Panc1 (cell line): ENCODE data around the gene NEK7. TPM values are rescaled to one million over a fixed set of nuclear protein-coding genes. Genes with fewer than 3 reads are reported as not detected.

Experiments used
- ATAC-seq: fragments of 200-7000 bp; cut with Tn5 transposase; 2 replicates; pipeline ENCODE4 v1.9.1; 2020; ENCODE audit warnings: mild to moderate bottlenecking, moderate library complexity
- BruUV-seq: library from RNA; stranded (reverse); fragments of 400-500 nt; replicated peaks from 2 replicates; lab custom pipeline; 2021; lab: Mats Ljungman, UMichigan
- CTCF ChIA-PET: fragments of 300-600 bp; sonication (Branson Sonifier 250); formaldehyde crosslinking; loops from one replicate; lab custom pipeline; 2022; ENCODE audit warnings: antibody characterized with exemption; lab: Charles Lee
- POLR2A ChIA-PET: fragments of 300-600 bp; sonication (Branson Sonifier 250); formaldehyde crosslinking; loops from one replicate; lab custom pipeline; 2022; ENCODE audit warnings: antibody characterized with exemption; lab: Charles Lee
- DNase-seq: peaks from one replicate; pipeline ENCODE4 v3.0.0-alpha.2; 2010; ENCODE audit warnings: low read depth, low spot score
- H3K27ac ChIP-seq: 2 replicates; pipeline ENCODE4 v1.5.1; 2011; ENCODE audit warnings: mild to moderate bottlenecking, low read length, inconsistent platforms
- H3K27me3 ChIP-seq: fragments of 200-500 bp; sonication (Bioruptor generic); 2 replicates; pipeline ENCODE4 v1.6.0; 2014; ENCODE audit warnings: low read length, inconsistent platforms; ENCODE audit not compliant: control insufficient read depth, insufficient read depth
- H3K36me3 ChIP-seq: fragments of 200-500 bp; sonication (Bioruptor generic); 2 replicates; pipeline ENCODE4 v1.5.1; 2014; ENCODE audit warnings: inconsistent platforms, mild to moderate bottlenecking, low read length, moderate library complexity; ENCODE audit not compliant: control insufficient read depth, insufficient read depth
- H3K4me1 ChIP-seq: 2 replicates; pipeline ENCODE4 v1.5.1; 2011; ENCODE audit warnings: inconsistent platforms, mild to moderate bottlenecking, low read length, moderate library complexity; ENCODE audit not compliant: control insufficient read depth, insufficient read depth
- H3K4me3 ChIP-seq, 2 experiments: 2 replicates each; pipeline ENCODE4 v1.5.1; 2011 to 2012; ENCODE audit warnings: low read depth in 2 of 2, low read length in 2 of 2, mild to moderate bottlenecking in 2 of 2, inconsistent platforms in 1 of 2, moderate library complexity in 1 of 2
- H3K9me3 ChIP-seq: fragments of 200-500 bp; sonication (Bioruptor generic); 2 replicates; pipeline ENCODE4 v1.5.1; 2014; ENCODE audit warnings: low read depth, mild to moderate bottlenecking, inconsistent platforms, low read length, moderate library complexity; ENCODE audit not compliant: control insufficient read depth, insufficient read depth
- POLR2AphosphoS5 ChIP-seq: IDR thresholded peaks from 2 replicates; pipeline ENCODE4 v1.6.1; 2012; ENCODE audit warnings: mild to moderate bottlenecking, low read depth, low read length, moderate library complexity
- SIN3A ChIP-seq: IDR thresholded peaks from 2 replicates; pipeline ENCODE4 v1.6.1; 2012; ENCODE audit warnings: low read depth, mild to moderate bottlenecking, low read length, moderate library complexity, borderline replicate concordance; ENCODE audit not compliant: insufficient read depth
- TCF7L2 ChIP-seq: IDR thresholded peaks from 2 replicates; pipeline ENCODE4 v1.6.1; 2011; ENCODE audit warnings: mild to moderate bottlenecking, low read depth, low read length, inconsistent platforms
- in situ Hi-C: cut with HindIII; loops from 2 replicates; pipeline ENCODE4 v1.10.0; 2016; ENCODE audit warnings: low sequenced_read_pairs, low pct_unique_long_range_greater_than_20kb
- intact Hi-C: fragments of 100-400 bp; cut with micrococcal nuclease; formaldehyde crosslinking; loops from one replicate; pipeline ENCODE4 v1.10.0; 2022; ENCODE audit not compliant: unreplicated experiment
- total RNA-seq: library from RNA; stranded (reverse); gene quantifications from one replicate; pipeline ENCODE4 v1.2.1, GENCODE V29; 2021; ENCODE audit not compliant: unreplicated experiment
- TF ChIP-seq, protein P1 (sequence below): fragments of 450-650 bp; IDR thresholded peaks from 2 replicates; pipeline ENCODE4 v1.5.1; 2017; ENCODE audit warnings: mild to moderate bottlenecking
- TF ChIP-seq, protein P2 (sequence below), 2 experiments: IDR thresholded peaks; 2 replicates each; pipeline ENCODE4 v1.6.1; 2011 to 2012; ENCODE audit warnings: low read depth in 2 of 2, control low read depth in 1 of 2, low read length in 1 of 2, mild to moderate bottlenecking in 1 of 2, moderate library complexity in 1 of 2; ENCODE audit not compliant: insufficient read depth in 1 of 2

The NEK7 gene
- total RNA-seq, 1 experiment from 2014 or later = 53.0 TPM

DNA sequence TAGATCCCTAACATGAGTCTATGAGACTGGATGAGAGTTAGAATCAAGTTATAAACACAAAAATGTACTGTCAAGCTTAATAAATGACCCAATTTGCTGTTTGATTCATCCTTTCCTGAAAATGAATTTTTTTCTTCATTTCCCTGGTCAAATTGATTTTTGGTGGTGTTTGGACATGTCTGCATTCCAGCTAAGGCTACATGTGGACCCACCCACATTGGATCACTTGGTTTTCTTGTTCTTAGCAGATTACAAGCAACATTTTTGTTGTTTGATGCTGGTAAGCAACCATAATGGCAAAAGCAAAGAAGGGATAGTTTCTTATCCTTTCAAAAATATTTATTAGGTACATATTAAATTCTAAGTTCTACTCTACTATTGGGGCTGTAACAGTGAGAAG lies 181.1 kb downstream of the NEK7 start:
- TF ChIP-seq, protein P1, sequence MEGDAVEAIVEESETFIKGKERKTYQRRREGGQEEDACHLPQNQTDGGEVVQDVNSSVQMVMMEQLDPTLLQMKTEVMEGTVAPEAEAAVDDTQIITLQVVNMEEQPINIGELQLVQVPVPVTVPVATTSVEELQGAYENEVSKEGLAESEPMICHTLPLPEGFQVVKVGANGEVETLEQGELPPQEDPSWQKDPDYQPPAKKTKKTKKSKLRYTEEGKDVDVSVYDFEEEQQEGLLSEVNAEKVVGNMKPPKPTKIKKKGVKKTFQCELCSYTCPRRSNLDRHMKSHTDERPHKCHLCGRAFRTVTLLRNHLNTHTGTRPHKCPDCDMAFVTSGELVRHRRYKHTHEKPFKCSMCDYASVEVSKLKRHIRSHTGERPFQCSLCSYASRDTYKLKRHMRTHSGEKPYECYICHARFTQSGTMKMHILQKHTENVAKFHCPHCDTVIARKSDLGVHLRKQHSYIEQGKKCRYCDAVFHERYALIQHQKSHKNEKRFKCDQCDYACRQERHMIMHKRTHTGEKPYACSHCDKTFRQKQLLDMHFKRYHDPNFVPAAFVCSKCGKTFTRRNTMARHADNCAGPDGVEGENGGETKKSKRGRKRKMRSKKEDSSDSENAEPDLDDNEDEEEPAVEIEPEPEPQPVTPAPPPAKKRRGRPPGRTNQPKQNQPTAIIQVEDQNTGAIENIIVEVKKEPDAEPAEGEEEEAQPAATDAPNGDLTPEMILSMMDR = no peak
- TF ChIP-seq TCF7L2 (no peak), SIN3A (no peak), POLR2AphosphoS5 (no peak)
- TF ChIP-seq, protein P2, sequence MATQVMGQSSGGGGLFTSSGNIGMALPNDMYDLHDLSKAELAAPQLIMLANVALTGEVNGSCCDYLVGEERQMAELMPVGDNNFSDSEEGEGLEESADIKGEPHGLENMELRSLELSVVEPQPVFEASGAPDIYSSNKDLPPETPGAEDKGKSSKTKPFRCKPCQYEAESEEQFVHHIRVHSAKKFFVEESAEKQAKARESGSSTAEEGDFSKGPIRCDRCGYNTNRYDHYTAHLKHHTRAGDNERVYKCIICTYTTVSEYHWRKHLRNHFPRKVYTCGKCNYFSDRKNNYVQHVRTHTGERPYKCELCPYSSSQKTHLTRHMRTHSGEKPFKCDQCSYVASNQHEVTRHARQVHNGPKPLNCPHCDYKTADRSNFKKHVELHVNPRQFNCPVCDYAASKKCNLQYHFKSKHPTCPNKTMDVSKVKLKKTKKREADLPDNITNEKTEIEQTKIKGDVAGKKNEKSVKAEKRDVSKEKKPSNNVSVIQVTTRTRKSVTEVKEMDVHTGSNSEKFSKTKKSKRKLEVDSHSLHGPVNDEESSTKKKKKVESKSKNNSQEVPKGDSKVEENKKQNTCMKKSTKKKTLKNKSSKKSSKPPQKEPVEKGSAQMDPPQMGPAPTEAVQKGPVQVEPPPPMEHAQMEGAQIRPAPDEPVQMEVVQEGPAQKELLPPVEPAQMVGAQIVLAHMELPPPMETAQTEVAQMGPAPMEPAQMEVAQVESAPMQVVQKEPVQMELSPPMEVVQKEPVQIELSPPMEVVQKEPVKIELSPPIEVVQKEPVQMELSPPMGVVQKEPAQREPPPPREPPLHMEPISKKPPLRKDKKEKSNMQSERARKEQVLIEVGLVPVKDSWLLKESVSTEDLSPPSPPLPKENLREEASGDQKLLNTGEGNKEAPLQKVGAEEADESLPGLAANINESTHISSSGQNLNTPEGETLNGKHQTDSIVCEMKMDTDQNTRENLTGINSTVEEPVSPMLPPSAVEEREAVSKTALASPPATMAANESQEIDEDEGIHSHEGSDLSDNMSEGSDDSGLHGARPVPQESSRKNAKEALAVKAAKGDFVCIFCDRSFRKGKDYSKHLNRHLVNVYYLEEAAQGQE (IDR thresholded peaks at IDR 0.05; ENCODE audit: insufficient read depth in 1 of 2, low read depth in 2 of 2, low read length in 1 of 2) = no peak
- Histone ChIP-seq H3K4me3 (no peak overlapping the region), H3K27me3 (no peaks in the 10 kb centered on the region), H3K9me3 (no peaks in the 10 kb centered on the region), H3K36me3 (no peaks in the 10 kb centered on the region), H3K4me1 (no peaks in the 10 kb centered on the region), H3K27ac (no peak overlapping the region)
- no TSS peak for BruUV-seq
- in situ Hi-C loops (no loop called here), intact Hi-C loops (no loop called here)
- POLR2A ChIA-PET = no interaction called here
- DNase-seq = no peak
- CTCF ChIA-PET = no interaction called here
- ATAC-seq = no peak

DNA sequence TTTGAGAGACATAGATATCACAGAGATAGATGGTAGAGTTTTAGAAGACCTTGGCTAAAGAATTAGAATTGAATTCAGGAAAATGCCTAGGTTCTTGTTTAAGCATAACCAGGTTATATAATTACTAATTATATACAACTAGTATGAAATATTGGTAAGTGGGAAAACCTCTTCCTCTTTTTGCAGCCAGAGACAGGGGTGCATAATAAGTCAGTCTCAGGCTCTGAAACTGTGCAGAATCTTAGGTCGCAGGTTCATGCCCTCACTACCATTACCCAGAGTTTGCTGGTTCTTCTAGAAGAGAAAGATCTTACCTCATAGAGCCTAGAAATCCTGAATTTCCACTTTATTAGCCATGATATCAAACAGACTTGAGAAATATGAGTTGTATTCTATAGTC lies 183.3 kb downstream of the NEK7 start:
- DNase-seq = no peak
- no peaks in the 10 kb centered on the region for H3K4me1 ChIP-seq
- intact Hi-C loops (no loop called here), in situ Hi-C loops (no loop called here)
- H3K27me3 ChIP-seq = no peaks in the 10 kb centered on the region
- no peak for ATAC-seq
- H3K27ac ChIP-seq = no peak overlapping the region
- H3K36me3 ChIP-seq = no peaks in the 10 kb centered on the region
- ChIA-PET POLR2A (no interaction called here), CTCF (no interaction called here)
- no peaks in the 10 kb centered on the region for H3K9me3 ChIP-seq
- TF ChIP-seq SIN3A = no peak
- no peak for TF ChIP-seq POLR2AphosphoS5
- no peak for TF ChIP-seq TCF7L2
- TF ChIP-seq, protein P1 = no peak
- TF ChIP-seq, protein P2 (IDR thresholded peaks at IDR 0.05; ENCODE audit: insufficient read depth in 1 of 2, low read depth in 2 of 2, low read length in 1 of 2) = no peak
- H3K4me3 ChIP-seq = no peak overlapping the region
- BruUV-seq = no TSS peak
